AG08395 (cell line): Measurements from ENCODE around the gene ACTL6B.
A peak's percentile ranks its signal among the peaks of the same experiment; 100 is the strongest.
"Not testable (repeated sequence)": the region's sequence is repeated elsewhere in the genome, so short reads cannot be mapped to it uniquely, and the experiment has no call there.

Experiments
- DNase-seq: peaks from one replicate; pipeline ENCODE4 v3.0.0; 2012; ENCODE audit warnings: mixed read lengths, low spot score

The ACTL6B gene

GRCh38 chr7:100655908-100656674, at the start of gene ACTL6B:
Gene ACTL6B (minus strand): TSS chr7:100656448. CDS start chr7:100656354, 94 bp downstream.
- DNase-seq = peak; percentile 92

GRCh38 chr7:100705320-100705752, 49.1 kb upstream of the ACTL6B start:
- DNase-seq = peak; percentile 85

- not testable (repeated sequence) for DNase-seq
Measured at GRCh38 chr7:100701089-100701488, 44.8 kb upstream of the ACTL6B start.

GRCh38 chr7:100699018-100699417, 42.8 kb upstream of the ACTL6B start:
- no peak for DNase-seq

- DNase-seq = no peak
Measured at GRCh38 chr7:100696123-100696521, 39.9 kb upstream of the ACTL6B start.

GRCh38 chr7:100694098-100694745, 38.0 kb upstream of the ACTL6B start, which contains the start of gene GIGYF1:
Gene GIGYF1 (minus strand): TSS chr7:100694250. CDS start chr7:100688238, 6,012 bp downstream.
- DNase-seq = peak; percentile 86

GRCh38 chr7:100693312-100694097, 37.3 kb upstream of the ACTL6B start:
- no peak for DNase-seq

- DNase-seq = no peak
Measured at GRCh38 chr7:100692578-100692961, 36.3 kb upstream of the ACTL6B start.

GRCh38 chr7:100691676-100692577, 35.7 kb upstream of the ACTL6B start:
- peak; percentile 87 for DNase-seq

- DNase-seq = no peak
Measured at GRCh38 chr7:100689230-100690135, 33.2 kb upstream of the ACTL6B start.

GRCh38 chr7:100688326-100688860, 32.1 kb upstream of the ACTL6B start:
- no peak for DNase-seq

- DNase-seq = no peak
Measured at GRCh38 chr7:100687751-100688300, 31.6 kb upstream of the ACTL6B start.

- no peak for DNase-seq
Measured at GRCh38 chr7:100687261-100687660, 31.0 kb upstream of the ACTL6B start.

- no peak for DNase-seq
Measured at GRCh38 chr7:100686822-100687211, 30.6 kb upstream of the ACTL6B start.

- no peak for DNase-seq
Measured at GRCh38 chr7:100686201-100686821, 30.1 kb upstream of the ACTL6B start.

- DNase-seq = no peak
Measured at GRCh38 chr7:100685631-100686145, 29.4 kb upstream of the ACTL6B start.

GRCh38 chr7:100685049-100685605, 28.9 kb upstream of the ACTL6B start:
- DNase-seq = no peak

GRCh38 chr7:100684534-100685042, 28.3 kb upstream of the ACTL6B start:
- DNase-seq = no peak
